Measurements from ENCODE around the gene RPS25. TPM values are rescaled to one million over a fixed set of nuclear protein-coding genes. Genes with fewer than 3 reads are reported as not detected.

RPS25 gene
- total and polyA plus RNA-seq, 10 of the 15 experiments (the other 5 are each of a cell fraction or from before 2014, with no cell fraction given): 886 to 3,746 (median 3,066) TPM

- H3K36me3 ChIP-seq (ENCODE audit: control insufficient read depth in 2 of 2, insufficient read depth in 2 of 2, low read length in 1 of 2): no peaks in the 10 kb centered on the region
- SMC1A ChIA-PET (ENCODE audit: uncharacterized antibody, unreplicated experiment): interaction anchor here (0.6 to 1.1 kb wide), 4 partner anchors 13 to 128 kb away, joined by 3 to 4 read pairs (median 3); partner anchors contain the start of gene VPS11
- H2AFZ ChIP-seq (ENCODE audit: control insufficient read depth, low read depth, low read length): no peak overlapping the region
- intact Hi-C loops (cut with micrococcal nuclease; ENCODE audit: unreplicated experiment) (no loop called here), in situ Hi-C loops (cut with MboI) (no loop called here)
- BruUV-seq (replicated peaks): no TSS peak
- H3K27ac ChIP-seq (ENCODE audit: control insufficient read depth, insufficient read depth): no peak overlapping the region
- POLR2A ChIA-PET: interaction anchor here (0.5 to 1.9 kb wide), 2 partner anchors 12 to 22 kb away, joined by 3 to 7 read pairs; no protein-coding TSS in a partner anchor
- H3K4me2 ChIP-seq (ENCODE audit: control insufficient read depth, insufficient read depth): no peak overlapping the region
- H3K9ac ChIP-seq (ENCODE audit: control insufficient read depth, insufficient read depth, low read length): no peak overlapping the region
- no peak overlapping the region for H3K4me3 ChIP-seq
- no peaks in the 10 kb centered on the region for H3K9me3 ChIP-seq (replicated peaks; ENCODE audit: control insufficient read depth, insufficient read depth, low read length)
- TF ChIP-seq MYC (IDR thresholded peaks at IDR 0.05; ENCODE audit: insufficient read depth, insufficient read length, insufficient replicate concordance, low read length, severe bottlenecking) (no peak), JUNB (IDR thresholded peaks at IDR 0.05) (no peak), MLLT1 (IDR thresholded peaks at IDR 0.05) (no peak), NR2C2 (IDR thresholded peaks at IDR 0.05; ENCODE audit: borderline replicate concordance, control insufficient read depth, insufficient read length, low read depth) (no peak), PKNOX1 (IDR thresholded peaks at IDR 0.05) (no peak), ASH2L (IDR thresholded peaks at IDR 0.05; ENCODE audit: borderline replicate concordance, low read depth) (no peak), SMC3 (IDR thresholded peaks at IDR 0.05; ENCODE audit: borderline replicate concordance, low read length) (no peak), BMI1 (IDR thresholded peaks at IDR 0.05; ENCODE audit: borderline replicate concordance) (no peak), RB1 (IDR thresholded peaks at IDR 0.05; ENCODE audit: borderline replicate concordance) (no peak), MTA3 (IDR thresholded peaks at IDR 0.05; ENCODE audit: borderline replicate concordance, low read length) (no peak), BCL11A (IDR thresholded peaks at IDR 0.05; ENCODE audit: low read depth, low read length) (no peak), KDM1A (IDR thresholded peaks at IDR 0.05; ENCODE audit: borderline replicate concordance) (no peak), MYB (IDR thresholded peaks at IDR 0.05; ENCODE audit: borderline replicate concordance, low read depth, low read length) (no peak), NR2C1 (IDR thresholded peaks at IDR 0.05) (no peak)
- no peak for FAIRE-seq
- H3K4me1 ChIP-seq (ENCODE audit: control insufficient read depth, insufficient read depth, low read length): no peaks in the 10 kb centered on the region
- no peaks in the 10 kb centered on the region for H3K27me3 ChIP-seq (replicated peaks in 1 of 2; ENCODE audit: control insufficient read depth in 2 of 2, insufficient read depth in 2 of 2, low read length in 1 of 2)
- no peak for DNase-seq (ENCODE audit: low read depth, low spot score)
- no peaks in the 10 kb centered on the region for H4K20me1 ChIP-seq (ENCODE audit: control insufficient read depth, insufficient read depth)
- WGBS (ENCODE audit: insufficient coverage, insufficient replicate concordance, low lambda C conversion rate, missing lambda C conversion rate): 80% methylated on average over 5 of the region's 5 CpGs
- ATAC-seq: no peak
- no peaks in the 10 kb centered on the region for H3K79me2 ChIP-seq (ENCODE audit: control insufficient read depth, insufficient read depth, low read length)
- RAD21 ChIA-PET (ENCODE audit: unreplicated experiment): interaction anchor here (1.5 kb wide), 1 partner anchor 13 kb away, joined by 3 read pairs; no protein-coding TSS in a partner anchor
- CTCF ChIA-PET: interaction anchor here (0.5 to 0.9 kb wide), 2 partner anchors 18 to 28 kb away, joined by 3 read pairs; no protein-coding TSS in a partner anchor
These were observed 20.7 kb upstream of the RPS25 start for GRCh38 chr11:119038884-119039283.
